ENCODE results near the gene ANKRD33B. TPM values are rescaled to one million over a fixed set of nuclear protein-coding genes. Genes with fewer than 3 reads are reported as not detected.

Gene ANKRD33B
- total and polyA plus RNA-seq, 11 donors: 0.98 to 33.8 (median 4.9) TPM

DNA sequence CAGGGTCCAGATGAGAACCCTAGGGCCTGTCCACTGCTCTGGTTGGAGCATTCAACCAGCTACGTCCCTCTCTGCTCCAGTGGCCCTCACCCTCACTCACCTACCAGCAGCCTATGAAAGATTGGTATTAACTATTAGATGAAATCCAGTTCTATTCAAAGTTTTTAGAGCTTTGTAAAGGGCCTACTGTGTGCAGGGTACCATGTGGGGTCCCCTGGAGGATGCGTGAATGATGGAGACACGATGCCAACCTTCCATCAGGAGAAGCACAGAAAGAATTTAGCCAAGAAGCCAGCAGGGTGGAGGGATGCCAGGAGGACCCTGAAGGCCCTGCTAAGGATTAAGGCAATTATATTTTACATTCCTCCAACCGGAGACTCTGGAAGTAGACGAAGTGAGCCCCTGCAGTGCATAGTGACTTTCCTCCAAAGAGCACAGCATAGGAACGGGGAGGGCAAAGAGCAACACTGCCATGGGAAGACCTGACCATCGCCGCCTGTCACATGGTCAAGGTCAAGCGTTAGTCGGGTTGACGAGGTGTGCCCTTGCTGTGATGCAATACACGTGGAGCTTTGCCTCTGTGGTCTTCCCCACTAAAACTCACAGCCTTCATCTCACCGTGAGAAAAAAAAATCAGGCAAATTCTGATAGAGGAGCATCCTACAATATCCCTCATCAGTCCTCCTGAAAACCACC lies 22.8 kb upstream of the ANKRD33B start:
- WGBS, 4 donors: 88 to 95% (median 92%) methylated on average over 13 of the region's 13 CpGs
- intact Hi-C loops (cut with DNase I): no loop called here
- no peaks in the 10 kb centered on the region for H3K36me3 ChIP-seq
- no peak overlapping the region for H3K4me3 ChIP-seq
- H3K4me1 ChIP-seq: peaks cover 0 to 33% (median 11%) of the 10 kb centered on the region in 12 donors
- no peak for ATAC-seq
- TF ChIP-seq CTCF (IDR thresholded peaks at IDR 0.05): no peak
- TF ChIP-seq POLR2A (IDR thresholded peaks at IDR 0.05): no peak
- DNase-seq: no peak
- no peaks in the 10 kb centered on the region for H3K9me3 ChIP-seq
- no peak overlapping the region for H3K27ac ChIP-seq
- H3K27me3 ChIP-seq: peaks cover 0 to 4% (median 0%) of the 10 kb centered on the region in 9 donors

GRCh38 chr5:10542055-10542550 lies 21.8 kb upstream of the ANKRD33B start:
- Histone ChIP-seq H3K36me3 (no peaks in the 10 kb centered on the region), H3K27ac (no peak overlapping the region), H3K4me3 (no peak overlapping the region), H3K4me1 (peaks cover 0 to 24% (median 4%) of the 10 kb centered on the region in 12 donors), H3K9me3 (no peaks in the 10 kb centered on the region), H3K27me3 (peaks cover 0 to 4% (median 0%) of the 10 kb centered on the region in 9 donors)
- TF ChIP-seq POLR2A (IDR thresholded peaks at IDR 0.05): no peak
- TF ChIP-seq CTCF (IDR thresholded peaks at IDR 0.05): no peak
- intact Hi-C loops (cut with DNase I): no loop called here
- WGBS, 4 donors: 60 to 73% (median 70%) methylated on average over 2 of the region's 2 CpGs
- ATAC-seq (no peak), DNase-seq (no peak)

DNA sequence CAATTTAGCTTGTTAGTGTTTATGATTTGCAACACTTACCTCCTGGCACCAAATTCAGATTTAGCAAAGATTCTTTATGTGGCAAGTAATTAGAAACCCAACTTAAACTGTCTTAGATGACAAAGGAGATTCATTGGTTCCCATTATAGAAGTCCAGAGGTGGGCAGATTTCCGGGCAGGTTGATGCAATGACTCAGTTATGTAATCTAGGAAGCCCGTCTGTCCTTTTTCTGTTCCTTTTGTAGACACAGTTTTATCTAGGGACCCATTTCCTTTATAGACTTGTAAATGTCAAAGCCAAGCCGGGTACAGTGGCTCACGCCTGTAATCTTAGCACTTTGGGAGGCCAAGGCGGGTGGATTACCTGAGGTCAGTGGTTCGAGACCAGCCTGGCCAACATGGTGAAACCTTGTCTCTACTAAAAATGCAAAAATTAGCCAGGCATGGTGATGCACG lies 20.3 kb upstream of the ANKRD33B start:
- Histone ChIP-seq H3K36me3 (no peaks in the 10 kb centered on the region), H3K27ac (no peak overlapping the region), H3K4me3 (no peak overlapping the region), H3K4me1 (peaks cover 0 to 14% (median 0%) of the 10 kb centered on the region in 12 donors), H3K9me3 (no peaks in the 10 kb centered on the region), H3K27me3 (peaks cover 0 to 4% (median 0%) of the 10 kb centered on the region in 9 donors)
- ATAC-seq (no peak), DNase-seq (no peak)
- 74 to 86% (median 79%) methylated on average over 7 of the region's 7 CpGs for WGBS, 4 donors
- TF ChIP-seq CTCF (IDR thresholded peaks at IDR 0.05): no peak
- no peak for TF ChIP-seq POLR2A (IDR thresholded peaks at IDR 0.05)
- intact Hi-C loops (cut with DNase I): no loop called here

DNA sequence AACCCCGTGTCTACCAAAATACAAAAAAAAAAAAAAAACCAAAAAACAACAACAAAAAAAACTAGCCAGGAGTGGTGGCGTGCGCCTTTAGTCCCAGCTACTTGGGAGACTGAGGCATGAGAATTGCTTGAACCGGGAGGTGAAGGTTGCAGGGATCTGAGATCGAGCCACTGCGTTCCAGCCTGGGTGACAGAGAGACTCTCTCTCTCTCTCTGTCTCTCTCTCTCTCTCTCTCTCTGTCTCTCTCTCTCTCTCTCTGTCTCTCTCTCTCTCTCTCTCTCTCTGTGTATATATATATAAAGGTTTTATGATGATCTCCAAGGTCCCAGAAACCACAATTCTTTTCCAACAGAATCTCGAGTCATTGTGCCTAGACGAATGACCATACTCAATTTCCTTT lies 18.8 kb upstream of the ANKRD33B start:
- intact Hi-C loops (cut with DNase I): no loop called here
- no peaks in the 10 kb centered on the region for H3K4me1 ChIP-seq
- no peaks in the 10 kb centered on the region for H3K36me3 ChIP-seq
- no peak overlapping the region for H3K27ac ChIP-seq
- peaks cover 0 to 4% (median 0%) of the 10 kb centered on the region in 9 donors for H3K27me3 ChIP-seq
- ATAC-seq (no peak), DNase-seq (no peak)
- no peak overlapping the region for H3K4me3 ChIP-seq
- no peaks in the 10 kb centered on the region for H3K9me3 ChIP-seq
- no peak for TF ChIP-seq CTCF (IDR thresholded peaks at IDR 0.05)
- no peak for TF ChIP-seq POLR2A (IDR thresholded peaks at IDR 0.05)
- WGBS, 4 donors: 89 to 92% (median 90%) methylated on average over 8 of the region's 8 CpGs

Data from heart left ventricle (tissue), 16 donors.